Stimulated activated CD8-positive, alpha-beta memory T cell treated with anti-CD3 and anti-CD28 coated beads, Interleukin-12 subunit alpha, Interleukin-12 subunit beta, amount 100 ng/mL, for 24 hours (primary cell): ENCODE data around the gene TRAF3.
"Not testable (repeated sequence)": the region's sequence is repeated elsewhere in the genome, so short reads cannot be mapped to it uniquely, and the experiment has no call there.

Experiments used
- DNase-seq: peaks from one replicate; pipeline ENCODE4 v3.0.0-alpha.2; 2020; ENCODE audit errors: extremely low read depth

TRAF3 gene

DNA sequence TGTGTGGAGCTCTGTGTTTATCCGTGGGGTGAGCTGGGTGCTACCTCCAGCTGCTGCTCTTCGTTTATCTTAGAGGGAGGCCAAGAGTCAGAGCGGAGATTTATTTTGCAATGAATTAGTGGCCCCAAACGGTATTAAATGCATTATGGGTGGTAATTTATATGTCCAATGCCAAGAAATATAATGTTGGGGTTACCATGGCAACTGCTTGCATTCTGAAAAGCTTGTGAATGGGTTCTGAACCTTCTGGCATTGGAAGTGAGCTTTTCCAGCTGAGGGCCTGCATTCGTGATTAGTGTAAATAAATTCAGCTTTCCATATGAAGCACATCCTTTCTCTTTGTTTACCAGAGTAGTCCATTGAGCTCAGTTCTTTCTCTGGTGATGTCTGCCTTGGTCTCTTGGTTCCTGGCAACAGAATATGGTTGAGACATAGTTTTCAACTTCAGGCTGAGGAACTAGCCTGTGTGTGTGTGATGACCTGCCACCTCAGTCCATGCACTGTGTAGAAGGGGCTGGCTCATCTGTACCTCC, 51.8 kb downstream of the TRAF3 start:
- DNase-seq, result no peak

DNA sequence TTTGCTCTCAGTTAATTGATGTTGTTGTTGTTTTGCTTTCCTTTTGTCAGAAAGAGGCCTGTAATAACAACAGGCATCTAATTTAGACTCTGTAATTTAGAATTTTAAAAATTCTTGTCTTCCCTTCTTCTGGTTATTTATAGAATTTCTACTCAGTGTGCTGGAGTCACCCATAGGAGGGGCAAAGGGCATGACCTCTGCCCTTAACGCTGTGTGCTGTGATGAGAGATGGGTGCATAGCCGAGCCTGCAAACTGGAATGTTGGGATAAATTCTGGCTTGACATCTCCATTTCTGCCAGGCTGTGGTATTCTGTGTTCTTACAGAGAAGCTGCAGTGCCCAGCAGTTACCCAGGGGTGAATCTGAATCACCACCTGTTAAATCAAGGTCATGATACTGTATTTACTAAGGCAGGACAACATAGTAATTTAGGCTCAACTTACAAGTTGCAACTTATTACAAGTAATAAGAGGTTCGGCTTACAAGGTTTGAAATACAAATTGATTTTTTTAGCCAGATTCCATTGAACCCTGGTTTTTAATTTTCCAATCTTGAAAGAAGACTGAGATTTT, 53.3 kb downstream of the TRAF3 start:
- DNase-seq, result no peak

DNA sequence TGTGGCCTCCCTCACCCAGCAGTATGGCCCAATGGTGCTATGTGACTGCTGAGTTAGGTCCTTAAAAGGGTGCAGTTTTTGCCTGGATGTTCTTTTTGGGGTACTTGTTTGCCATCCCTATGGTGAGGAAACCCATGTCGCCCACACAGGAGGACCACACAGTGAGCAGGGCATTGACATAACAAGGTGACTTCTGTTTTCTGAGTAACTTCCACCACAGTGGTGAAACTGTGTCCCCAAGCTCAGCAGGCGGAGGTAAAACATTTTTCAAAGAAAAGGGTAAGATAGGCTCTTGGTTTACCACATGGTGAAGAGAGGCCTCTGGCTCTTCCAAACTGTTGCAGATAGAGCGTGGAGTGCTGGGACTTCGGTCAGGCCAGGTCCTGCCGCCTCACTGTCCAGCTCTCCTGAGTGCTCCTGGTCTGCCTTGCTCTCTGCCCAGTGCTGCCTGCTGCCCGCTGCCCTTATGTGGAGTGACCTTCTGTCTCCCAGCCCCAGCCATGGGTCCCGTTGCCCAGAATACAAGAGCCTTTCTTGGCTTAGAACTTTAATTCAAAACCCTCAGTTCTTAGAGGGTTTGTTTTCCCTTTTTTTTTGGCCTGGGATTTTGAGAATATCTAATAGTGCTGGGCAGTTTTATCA, 54.0 kb downstream of the TRAF3 start:
- DNase-seq, result no peak

DNA sequence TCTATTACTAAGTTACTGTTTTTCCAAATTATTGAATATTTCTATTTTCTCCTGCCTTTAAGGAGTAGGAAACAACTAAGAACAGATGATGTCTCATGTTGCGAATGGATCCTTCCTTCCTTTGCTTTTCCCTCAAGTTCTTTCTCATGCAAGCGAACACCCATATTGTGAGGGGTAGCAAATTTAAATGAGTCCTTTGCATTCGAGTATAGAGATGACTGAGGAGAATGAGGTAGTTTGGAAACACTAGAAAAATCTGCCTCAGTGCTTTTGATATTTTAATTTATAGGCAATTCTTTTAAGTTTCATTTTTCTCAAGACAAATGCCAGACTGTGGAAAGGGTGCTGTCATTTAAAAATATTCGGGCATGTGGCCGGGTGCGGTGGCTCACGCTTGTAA, 56.1 kb downstream of the TRAF3 start:
- DNase-seq, result no peak

DNA sequence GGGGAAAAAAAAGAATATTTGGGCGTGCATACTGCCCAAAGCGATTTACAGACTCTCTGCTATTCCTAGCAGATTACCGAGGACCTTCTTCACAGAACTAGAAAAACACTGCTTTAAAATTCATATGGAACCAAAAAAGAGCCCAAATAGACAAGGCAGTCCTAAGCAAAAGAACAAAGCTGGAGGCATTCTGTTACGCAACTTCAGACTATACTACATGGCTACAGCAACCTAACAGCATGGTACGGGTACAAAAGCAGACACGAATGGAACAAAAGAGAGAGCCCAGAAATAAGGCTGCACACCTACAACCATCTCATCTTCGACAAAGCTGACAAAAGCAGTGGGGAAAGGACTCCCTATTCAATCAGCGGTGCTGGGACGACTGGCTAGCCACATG, 56.7 kb downstream of the TRAF3 start:
- DNase-seq, result no peak

DNA sequence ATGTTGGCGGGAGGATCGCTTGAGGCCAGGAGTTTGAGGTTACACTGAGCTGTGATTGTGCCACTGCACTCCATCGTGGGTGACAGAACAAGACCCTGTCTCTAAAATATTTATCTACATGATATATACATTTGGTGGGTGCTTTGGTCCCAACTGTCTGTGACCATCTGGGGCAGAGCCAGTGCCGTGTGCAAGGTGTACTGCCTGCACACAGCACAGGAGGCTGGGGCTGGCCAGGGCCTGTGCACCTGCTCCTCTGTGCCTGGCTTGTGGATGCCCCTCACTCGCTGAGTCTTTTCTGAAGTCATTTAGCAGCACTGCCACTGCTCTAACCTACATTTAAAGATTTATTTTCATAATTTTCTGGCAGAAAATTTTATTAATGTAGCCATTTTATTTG, 58.7 kb downstream of the TRAF3 start:
- DNase-seq, result no peak

DNA sequence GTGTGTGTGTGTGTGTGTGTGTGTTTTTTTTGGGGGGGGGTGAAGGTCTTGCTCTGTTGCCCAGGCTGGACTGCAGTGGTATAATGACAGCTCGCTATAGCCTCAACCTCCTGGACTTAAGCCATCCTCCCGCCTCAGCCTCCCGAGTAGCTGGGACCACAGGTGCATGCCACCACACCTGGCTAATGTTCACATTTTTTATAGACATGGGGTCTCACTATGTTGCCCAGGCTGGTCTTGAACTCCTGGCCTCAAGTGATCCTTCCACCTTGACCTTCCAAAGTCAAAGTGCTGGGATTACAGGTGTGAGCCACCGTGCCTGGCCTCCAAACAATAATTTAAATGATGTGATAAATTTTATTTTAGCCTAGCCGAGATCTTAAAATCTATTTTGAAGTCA, 59.9 kb downstream of the TRAF3 start:
- not testable (repeated sequence) for DNase-seq

DNA sequence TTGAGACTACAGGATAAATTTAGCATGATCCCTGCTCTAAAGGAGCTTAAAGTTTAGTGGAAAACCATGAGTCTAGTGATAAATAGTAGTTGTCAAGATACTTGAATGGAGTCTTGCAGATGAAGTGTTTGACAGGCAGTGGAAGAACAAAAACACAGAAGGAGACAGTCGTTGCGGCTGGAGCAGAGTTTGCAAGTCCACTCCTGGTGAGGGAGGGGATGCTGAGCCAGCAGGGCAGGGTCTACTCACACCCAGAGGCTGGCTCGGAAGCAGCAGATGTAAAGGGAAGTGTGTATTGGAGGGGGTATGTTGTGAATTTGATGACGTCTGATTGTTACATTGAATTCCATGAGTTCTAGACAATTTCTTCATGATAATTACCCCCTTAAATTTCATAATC, 61.3 kb downstream of the TRAF3 start:
- DNase-seq, result no peak

DNA sequence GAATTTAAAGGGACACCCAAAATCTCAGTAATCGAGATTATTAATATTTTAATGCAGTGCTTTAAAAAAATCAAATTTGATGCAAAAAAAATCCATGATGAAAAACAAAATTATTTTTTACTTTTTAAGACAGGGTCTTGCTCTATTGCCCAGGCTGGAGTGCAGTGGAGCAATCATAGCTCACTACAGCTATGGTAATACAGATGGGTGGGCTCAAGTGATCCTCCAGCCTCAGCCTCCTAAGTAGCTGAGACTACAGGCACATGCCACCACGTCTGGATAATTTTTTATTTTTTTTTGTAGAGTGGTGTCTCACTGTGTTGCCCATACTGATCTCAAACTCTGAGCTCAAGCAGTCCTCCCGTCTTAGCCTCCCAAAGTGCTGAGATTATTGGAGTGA, 62.9 kb downstream of the TRAF3 start:
- no peak for DNase-seq

DNA sequence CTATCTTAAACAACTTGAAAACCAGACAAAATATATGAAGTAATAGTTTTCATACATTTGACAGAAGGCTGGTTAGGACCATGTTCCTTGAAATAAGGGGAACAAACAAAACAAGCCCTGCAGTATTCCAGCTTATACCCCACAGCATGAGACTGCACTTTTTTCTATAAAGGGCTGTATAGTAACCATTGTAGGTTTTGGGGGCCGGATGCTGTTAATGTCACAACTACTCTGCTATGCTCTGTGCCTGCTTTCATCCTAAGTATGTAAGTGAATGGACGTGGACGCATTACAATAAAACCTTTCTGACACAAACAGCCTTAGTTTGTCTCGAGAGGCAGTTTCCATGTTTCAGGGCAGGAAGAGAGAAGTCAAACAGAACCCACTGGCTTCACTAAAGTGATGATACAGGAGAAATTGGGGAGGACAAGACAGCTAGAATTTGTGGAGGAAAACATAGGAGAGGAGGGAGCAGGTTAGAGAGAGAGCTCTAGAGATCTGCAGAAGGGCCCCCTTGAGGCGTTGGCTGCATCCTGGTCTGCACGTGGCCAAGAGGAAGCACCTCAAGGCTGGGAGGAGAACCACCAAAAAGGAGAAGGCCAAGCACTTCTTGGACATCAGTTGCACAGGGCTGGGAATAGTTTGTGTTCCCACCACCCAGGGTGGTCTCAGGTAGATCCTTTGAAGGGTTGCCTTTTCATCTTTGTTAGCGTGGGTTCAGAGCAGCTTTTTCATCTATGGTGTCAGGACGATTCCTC, 63.7 kb downstream of the TRAF3 start:
- DNase-seq, result no peak

DNA sequence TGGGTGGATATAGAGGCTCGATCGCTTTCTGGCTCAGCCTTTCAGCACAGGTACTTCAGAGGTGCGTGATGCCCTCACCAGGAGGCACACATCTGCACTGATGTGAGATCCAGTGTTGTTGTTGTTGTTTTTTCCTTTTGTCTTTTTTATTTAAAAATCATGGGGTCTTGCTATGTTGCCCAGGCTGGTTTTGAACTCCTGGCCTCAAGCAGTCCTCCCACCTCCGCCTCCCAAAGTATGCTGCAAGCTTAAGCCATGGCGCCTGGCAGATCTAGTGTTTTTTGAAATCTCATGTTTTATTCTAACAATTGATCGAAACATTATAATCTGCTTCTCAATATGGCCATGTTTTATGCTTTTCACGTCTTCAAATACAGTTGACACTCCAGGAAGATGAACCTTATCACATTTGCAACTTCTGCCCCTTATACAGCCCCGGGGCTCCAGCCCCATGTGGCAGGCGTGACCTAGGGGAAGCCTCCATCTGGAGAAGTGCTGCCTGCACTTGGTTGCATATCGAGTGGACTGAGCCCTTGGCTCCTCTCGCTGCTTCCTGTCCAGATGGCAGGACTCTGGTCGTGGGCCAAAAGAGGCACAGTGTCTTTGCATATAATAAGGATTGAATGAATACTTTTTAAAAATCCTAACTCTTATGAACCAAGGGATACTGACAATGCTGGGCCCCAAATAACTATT, 71.7 kb downstream of the TRAF3 start:
- no peak for DNase-seq

DNA sequence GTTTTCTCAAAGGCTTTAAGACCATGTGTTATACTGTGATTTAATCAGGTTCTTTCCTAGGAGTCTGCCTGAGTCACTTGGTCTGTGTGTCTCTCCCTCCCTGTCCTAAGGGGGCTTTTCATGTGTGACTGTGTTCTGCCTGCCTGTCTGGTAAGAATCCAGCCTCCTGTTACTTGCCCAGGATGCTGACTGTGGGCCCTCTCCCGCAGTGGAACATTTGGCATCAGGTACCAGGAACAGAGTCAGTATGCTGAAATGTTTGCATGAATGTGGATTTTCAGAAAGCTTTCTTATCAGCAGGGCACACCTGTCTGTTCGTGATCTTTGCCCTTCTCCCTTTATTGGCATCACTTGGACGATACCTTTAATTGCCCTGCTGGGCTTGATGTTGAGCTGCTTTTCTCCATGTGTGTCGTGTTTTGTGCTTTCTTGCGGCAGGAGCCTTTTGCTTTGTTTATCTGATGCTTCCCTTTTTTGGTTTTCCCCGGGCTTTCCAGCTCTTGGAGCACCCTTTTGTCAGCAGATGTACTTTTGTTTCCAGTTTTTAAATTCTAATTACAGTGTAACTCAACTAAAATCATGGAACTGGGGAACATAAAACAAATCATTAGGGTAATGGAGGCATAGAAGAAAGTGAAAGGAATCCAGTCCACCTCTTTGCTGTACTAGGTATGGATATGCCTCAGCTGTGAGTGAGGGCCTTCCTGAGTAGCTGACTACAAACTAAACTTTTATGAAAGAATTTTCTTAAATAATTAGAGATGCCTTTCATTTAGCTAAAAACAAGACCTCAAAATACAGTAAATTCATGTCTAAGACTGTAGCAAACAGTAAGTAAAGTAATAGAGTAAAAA, 72.5 kb downstream of the TRAF3 start:
- no peak for DNase-seq

DNA sequence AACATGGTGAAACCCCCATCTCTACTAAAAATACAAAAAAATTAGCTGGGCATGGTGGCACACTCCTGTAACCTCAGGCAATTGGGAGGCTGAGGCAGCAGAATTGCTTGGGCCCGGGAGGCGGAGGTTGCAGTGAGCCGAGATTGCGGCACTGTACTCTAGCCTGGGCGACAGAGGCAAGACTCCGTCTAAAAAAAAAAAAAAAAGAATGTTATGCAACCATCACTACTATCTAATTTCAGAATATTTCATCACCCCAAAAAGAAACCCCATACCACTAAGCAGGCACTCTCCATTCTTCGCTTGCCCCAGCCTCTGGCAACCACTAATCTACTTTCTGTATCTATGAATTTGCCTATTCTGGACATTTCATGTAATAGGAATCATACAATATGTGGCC, 76.4 kb downstream of the TRAF3 start:
- no peak for DNase-seq

DNA sequence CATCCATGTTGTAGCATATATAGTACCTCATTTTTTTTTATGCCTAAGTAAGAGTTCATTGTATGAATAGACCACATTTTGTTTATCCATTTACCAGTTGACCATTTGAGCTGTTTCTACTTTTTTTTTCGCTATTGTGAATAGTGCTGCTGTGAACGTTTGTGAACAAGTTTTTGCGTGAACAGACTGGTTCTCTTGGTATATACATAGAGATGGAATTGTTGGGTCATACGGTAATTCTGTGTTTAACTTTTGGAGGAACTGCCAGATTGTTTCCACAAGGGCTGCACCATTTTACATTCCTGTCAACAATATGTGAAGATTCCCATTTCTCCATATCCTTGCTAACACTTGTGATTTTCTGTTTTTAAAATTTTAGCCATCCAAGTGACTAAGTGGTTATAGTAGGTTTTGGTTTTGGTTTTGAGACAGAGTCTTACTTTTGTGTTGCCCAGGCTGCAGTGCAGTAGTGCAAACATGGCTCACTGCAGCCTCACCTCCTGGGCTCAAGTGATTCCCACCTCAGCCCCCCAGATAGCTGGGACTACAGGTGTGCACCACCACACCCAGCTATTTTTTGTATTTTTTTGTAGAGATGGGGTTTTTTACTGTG, 76.9 kb downstream of the TRAF3 start:
- DNase-seq, result no peak

DNA sequence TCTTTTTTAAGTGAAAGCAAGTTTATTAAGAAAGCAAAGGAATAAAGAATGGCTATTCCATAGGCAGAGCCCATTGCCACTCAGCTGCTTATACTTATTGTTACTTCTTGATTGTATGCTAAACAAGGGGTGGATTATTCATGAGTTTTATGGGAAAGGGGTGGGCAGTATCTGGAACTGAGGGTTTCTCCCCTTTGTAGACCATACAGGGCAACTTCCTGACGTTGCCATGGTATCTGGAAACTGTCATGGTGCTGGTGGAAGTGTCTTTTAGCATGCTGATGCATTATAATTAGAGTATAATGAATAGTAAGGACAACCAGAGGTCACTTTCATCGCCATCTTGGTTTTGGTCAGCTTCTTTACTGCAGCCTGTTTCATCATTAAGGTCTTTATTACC, 78.9 kb downstream of the TRAF3 start:
- no peak for DNase-seq

DNA sequence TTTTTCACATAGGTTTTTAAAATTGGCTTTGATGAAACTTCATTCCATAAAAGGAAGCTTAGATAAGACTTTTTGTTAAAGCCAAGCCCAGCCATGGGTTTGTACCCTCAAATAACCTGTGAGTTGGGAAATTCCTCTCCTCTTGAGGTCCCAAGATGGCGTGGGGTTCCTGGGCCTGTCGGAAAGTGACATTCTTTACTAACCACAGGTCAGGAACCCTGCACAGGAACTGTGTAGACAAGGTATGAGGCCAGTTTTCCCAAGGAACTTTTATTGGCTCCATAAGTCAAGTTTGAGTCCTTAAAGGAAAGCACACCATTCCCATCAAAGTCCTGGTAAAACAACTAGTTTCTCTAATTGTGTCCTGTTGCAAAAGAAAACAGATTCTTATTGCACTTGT, 80.2 kb downstream of the TRAF3 start:
- no peak for DNase-seq

DNA sequence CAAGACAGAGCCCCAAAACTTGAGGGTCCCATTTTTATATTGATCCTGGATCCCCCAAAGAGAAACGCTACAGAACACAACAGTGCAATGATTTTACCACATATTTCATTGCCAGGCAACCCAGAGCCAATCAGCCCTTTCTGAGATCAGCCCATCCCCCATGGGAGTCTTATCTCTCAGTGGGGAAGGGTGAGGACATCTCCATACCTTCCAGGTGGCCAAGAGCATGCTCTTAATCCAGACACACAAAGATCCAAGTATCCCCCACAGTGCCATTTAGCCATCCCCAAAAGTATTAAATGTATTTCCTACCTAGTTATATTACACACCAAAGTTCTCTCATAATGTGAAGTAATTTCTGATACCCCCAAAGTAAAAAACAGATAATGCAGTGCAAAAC, 82.7 kb downstream of the TRAF3 start:
- DNase-seq, result no peak

DNA sequence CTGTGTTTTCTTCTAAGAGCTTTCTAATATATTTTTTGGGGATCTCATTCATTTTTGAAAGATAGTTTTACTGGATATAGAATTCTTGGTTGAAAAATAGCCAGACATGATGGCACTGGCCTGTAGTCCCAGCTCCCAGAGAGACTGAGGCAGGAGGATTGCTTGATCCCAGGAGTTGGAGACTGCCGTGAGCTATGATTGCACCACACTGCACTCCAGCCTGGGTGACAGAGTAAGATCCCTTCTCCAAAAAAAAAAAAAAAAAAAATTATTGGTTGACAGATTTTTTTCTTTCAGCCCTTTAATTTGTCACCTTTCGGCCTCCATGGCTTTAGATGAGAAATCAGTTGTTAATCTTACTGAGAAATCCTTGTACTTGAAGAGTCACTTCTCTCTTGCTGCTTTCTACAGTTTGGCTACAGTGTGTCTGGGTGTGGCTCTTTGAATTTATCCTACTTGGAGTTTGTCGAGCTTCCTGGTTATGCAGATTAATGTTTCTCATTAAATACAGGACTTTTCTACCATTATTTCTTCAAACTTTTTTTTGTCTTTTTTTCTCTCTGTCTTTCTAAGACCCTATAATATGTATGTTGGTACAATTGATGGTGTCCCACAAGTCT, 85.0 kb downstream of the TRAF3 start:
- DNase-seq, result no peak

DNA sequence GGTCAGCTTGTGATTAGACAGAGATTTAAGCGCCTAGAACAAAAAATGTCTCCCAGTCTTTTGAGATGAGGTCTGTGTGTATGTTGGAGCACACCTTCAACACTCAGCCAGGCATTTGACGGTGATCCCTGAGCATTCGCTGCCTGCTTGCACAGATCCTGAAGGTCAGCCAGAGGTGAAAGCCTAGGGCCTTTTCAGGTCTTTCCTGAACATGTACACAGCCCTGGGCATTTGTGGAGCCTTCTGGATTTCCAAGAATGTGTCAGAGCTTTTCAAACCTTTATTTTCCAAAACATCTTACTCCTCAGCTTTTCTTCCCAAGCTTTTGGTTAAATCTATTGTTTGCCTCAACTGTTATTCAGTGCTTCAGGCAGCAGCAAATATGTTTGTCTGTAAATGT, 86.1 kb downstream of the TRAF3 start:
- no peak for DNase-seq

DNA sequence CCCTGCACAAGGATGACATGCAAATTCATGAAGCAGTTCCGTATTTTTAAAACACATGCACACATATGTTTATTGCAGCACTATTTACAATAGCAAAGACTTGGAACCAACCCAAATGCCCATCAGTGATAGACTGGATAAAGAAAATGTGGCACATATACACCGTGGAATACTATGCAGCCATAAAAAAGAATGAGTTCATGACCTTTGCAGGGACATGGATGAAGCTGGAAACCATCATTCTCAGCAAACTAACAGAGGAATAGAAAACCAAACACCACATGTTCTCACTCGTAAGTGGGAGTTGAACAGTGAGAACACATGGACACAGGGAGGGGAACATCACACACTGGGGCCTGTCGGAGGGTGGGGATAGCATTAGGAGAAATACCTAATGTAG, 88.7 kb downstream of the TRAF3 start:
- not testable (repeated sequence) for DNase-seq
